ENCODE measurements around the gene SH3BGR.

Gene SH3BGR

GRCh38 chr21:39453571-39454179, 1.9 kb downstream of the SH3BGR start:
- intact Hi-C loops (cut with DNase I) = no loop called here

DNA sequence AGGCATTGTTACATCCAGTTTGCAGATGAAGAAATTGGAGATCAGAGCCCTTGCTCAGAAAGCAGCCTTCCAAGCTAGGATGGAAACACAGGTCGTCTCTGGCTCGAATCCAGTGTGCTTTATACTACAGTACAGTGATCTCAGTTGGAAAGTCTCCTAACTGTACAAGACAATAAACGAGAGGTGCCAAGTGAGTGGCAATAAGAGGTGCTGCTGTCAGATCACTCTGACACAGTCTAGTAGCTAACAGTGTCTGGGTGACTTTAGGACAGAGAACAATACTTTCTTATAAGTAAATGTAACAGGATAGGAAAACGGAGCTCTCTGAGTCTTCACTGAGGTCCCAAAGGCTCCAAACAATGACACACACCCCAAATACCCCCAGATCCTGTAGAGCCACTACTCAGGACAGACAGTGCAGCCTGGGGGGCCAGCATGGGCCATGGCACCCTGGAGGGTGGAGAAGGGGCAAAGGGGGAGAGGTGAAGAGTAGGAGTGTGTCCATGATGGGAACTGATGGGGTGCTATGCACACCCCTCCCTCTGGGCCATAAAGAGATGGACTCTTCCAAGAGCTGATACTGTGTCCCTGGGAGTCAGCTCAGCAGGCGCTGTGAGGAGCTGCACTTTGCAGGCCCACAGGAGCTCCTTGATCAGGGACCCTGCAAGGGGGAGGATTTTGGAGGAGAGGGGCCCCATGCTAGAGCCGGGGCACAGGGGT, 3.3 kb downstream of the SH3BGR start:
- intact Hi-C loops (cut with DNase I) = no loop called here

More at GRCh38 chr21:39453571-39454179, 1.9 kb downstream of the SH3BGR start:
- no peak for DNase-seq

DNA sequence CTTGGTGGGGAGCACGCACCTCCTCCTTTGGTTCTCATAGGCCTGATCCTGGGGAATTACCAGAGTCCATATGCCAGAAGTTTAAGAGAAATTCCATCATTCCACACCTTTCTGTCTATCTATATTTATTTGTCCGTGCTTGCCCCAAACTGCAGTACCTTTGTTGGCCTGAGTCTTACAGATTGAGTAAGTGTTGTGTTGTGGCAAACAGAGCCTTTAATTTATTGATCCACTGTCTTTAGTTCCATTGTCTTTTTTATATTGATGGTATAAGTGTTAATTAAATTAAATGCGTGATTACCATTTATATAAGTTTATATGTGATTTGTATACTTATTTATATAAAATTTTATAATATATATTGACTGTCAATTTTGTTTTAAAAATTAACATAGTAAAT, 4.9 kb downstream of the SH3BGR start:
- intact Hi-C loops (cut with DNase I) = no loop called here
- no peak for DNase-seq

More for the DNA sequence above, 3.3 kb downstream of the SH3BGR start:
- no peak for DNase-seq

DNA sequence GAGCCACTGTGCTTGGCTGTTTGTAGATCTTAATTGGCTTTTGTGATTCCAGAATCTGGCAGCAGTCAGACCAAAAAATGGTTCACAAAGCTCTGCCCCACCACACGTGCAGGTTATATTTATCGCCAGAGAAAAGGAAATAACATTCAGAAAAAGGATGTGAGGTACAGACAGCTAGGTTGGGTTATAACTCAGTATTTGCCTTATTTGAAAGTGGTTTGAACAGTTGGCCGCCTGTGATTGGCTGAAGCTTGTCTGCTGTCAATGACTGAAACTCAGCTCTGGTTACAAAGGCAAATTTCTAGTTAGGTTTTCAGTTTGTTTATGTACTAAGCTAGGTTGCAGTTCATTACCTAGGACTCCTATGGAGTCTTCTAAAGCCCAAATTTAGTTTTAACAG, 9.6 kb downstream of the SH3BGR start:
- intact Hi-C loops (cut with DNase I) = no loop called here
- no peak for DNase-seq

DNA sequence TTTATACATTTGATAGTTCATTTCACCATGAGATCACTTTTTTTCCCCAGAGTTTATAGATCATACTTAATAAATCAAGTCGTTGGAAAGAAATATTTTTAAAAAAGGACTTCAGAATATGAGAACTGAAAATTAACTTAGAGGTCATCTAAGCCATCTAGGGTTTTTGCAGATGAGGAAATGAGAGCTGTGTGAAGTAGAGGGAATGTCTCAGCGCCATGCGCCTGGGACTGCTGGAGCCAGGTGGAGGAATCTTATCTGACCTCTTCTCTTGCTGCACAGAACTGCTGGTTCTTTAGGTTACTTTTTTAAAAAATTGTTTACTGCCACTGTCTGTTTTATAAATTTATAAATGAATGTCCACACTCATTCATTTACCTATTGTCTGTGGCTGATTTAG, 11.5 kb downstream of the SH3BGR start:
- no peak for DNase-seq
- intact Hi-C loops (cut with DNase I) = no loop called here

GRCh38 chr21:39466584-39466983, 14.8 kb downstream of the SH3BGR start:
- DNase-seq = no peak
- intact Hi-C loops (cut with DNase I) = no loop called here

DNA sequence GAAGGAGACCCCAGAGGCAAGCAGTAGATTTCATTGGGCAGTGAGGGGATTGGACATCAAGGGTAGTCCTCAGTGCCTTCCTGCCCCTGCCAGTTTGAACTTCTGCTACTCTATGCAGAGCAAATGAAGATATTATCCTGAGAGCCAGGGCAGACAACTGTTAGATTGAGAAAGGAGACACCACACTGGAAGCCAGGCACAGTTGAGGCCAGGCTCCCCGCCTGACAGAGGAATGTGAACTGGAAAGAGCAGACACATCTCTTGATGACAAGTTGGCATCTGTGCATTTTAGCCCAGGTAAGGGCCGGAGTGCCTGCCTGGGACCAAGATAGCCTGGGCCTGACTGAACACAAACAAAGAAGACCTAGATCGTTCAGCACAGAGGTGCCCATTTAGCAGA, 16.0 kb downstream of the SH3BGR start:
- intact Hi-C loops (cut with DNase I) = no loop called here
- DNase-seq = no peak

- intact Hi-C loops (cut with DNase I) = no loop called here
- no peak for DNase-seq
These were observed 16.8 kb downstream of the SH3BGR start for GRCh38 chr21:39468559-39468958.

DNA sequence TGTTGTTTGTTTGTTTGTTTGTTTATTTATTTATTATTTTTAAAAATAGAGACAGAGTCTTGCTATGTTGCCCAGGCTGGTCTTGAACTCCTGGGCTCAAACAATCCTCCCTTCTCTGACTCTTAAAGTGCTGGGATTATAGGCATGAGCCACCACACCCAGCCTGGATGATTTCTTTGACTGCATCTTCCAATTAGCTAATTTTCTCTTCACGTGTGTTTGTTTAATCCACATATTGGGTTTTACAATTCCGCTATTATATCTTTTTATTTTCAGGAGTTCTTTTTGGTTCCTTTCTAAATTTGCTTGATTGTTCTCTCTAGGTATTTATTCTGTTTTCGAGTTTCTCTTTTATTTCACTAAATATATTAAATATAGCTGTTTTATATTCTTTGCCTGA, 19.8 kb downstream of the SH3BGR start:
- intact Hi-C loops (cut with DNase I) = no loop called here
- no peak for DNase-seq

GRCh38 chr21:39472786-39473185, 21.0 kb downstream of the SH3BGR start:
- intact Hi-C loops (cut with DNase I) = no loop called here
- no peak for DNase-seq

- no peak for DNase-seq
- intact Hi-C loops (cut with DNase I) = no loop called here
These were observed 22.8 kb downstream of the SH3BGR start for GRCh38 chr21:39474611-39475010.

DNA sequence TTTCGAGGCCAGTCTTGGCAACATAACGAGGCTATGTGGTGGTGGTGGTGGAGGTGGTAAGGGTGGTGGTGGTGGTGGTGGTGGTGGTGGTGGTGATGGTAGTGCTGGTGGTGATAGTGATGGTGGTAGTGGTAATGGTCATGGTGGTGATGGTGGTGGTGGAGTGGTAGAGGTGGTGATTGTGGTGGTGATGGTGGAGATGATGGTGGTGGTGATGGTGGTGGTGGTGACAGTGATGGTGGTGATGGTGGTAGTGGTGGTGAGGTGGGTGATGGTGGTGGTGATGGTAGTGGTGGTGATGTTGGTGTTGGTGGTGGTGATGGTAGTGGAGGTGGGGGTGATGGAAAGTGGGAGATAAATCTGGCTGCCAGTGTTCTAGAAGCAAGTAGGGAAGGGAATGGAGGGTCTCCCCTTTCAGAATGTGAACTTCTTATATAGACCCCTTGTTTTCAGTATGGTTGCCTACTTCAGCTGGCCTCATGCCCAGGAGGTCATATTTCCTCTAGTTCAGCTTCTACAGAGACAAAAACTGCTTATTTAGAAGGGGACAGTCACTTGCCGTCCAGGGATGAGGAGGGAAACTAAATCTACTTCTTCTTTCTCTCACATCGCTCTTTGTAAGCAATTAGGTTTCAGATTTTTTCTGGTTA, 27.5 kb downstream of the SH3BGR start:
- DNase-seq = no peak
- intact Hi-C loops (cut with DNase I) = no loop called here

DNA sequence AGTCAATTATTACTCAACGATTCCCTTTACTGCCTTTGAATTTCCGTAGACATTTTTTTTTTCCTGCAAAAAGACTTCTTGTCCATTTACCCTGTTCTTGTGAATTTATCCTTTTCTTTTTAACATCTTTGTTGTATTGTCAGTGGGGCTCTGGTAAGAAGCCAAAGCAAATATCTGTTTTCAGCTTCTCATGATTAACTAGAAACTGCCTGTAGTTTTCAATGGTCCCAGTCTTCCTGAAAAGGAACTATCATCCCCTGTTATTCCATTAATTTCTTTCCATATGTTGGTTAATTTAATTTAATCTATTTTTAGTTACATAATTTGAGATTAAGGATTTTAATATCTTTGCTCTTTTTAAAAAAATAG, 28.0 kb downstream of the SH3BGR start:
- DNase-seq = no peak
- intact Hi-C loops (cut with DNase I) = no loop called here

DNA sequence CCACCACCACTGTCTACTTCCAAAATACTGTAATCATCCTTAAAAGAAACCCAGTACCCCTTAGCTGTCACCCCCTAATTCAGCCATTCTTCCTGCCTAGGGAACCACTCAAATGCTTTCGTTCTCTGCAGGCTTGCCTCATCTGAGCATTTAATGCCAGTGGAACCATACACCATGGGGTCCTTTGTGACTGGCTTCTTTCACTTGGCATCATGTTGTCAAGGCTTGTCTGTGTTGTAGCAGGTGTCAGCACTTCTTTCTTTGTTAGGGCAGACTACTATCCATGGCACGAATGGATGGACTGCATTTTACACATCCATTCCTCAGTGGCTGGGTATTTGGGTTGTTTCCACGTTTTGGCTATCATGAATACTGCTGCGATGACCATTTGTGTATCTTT, 28.5 kb downstream of the SH3BGR start:
- intact Hi-C loops (cut with DNase I) = no loop called here
- no peak for DNase-seq

DNA sequence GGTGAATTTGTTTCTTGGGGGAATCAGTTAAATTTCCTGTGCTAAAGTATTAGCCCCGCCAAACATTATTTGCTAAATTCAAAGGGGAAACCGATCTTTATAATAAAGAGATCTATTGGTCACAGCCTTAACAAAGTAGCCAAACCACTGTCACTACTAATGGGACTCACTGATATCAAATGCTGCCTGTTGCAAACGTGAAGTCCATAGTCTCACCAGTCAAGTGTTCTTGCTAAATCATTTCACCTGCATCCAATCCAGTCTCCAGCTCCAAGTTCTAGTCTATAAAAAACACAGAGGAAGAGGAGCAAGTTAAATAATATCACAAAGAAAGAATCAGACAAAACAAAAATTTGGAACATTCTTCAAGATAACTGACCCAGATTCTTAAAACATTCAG, 30.1 kb downstream of the SH3BGR start:
- DNase-seq = no peak

DNA sequence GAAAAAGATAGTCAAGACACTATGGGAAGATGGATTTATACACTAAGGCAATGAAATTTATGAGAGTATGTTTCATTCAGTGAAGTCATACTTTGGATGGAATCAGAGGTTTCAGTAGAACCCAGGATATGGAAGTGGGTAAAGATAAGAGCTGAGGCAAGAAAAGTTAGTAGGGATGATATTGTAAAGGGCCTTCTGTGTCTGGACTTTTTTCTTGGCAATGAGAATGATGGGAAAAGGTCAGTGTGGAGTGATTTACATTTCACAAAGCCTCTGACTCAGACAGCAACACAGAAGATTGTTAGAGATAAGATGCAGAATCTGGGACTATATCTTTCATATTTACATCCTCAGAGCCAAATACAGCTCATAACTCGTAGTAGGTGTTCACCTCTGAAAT, 32.1 kb downstream of the SH3BGR start:
- DNase-seq = no peak

More for the DNA sequence above, 30.1 kb downstream of the SH3BGR start:
- intact Hi-C loops (cut with DNase I) = no loop called here

GRCh38 chr21:39484711-39485276, 33.0 kb downstream of the SH3BGR start:
- no peak for DNase-seq
- intact Hi-C loops (cut with DNase I) = no loop called here

More for the DNA sequence above, 32.1 kb downstream of the SH3BGR start:
- intact Hi-C loops (cut with DNase I) = no loop called here

- DNase-seq = no peak
- intact Hi-C loops (cut with DNase I) = no loop called here
These were observed 37.7 kb downstream of the SH3BGR start for GRCh38 chr21:39489380-39489924.

DNA sequence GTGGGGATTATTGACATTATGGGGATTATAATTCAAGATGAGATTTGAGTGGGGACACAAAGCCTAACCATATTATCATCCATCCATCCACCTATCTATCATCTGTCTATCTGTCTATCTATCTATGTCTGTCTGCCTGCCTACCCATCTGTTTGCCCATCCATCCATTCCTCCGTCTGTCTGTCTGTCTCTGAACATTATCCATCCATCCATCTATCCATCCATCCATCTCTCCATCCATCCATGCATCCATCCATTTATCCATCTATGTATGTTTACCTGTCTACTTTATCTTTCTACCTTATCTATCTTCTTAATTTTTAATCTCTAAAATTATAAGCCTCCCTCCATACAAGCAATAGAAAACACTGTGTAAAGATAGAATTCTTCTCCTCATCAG, 47.4 kb downstream of the SH3BGR start:
- intact Hi-C loops (cut with DNase I) = no loop called here
- DNase-seq = no peak

GRCh38 chr21:39502631-39503030, 50.9 kb downstream of the SH3BGR start:
- peak; percentile 24 to 85 (median 66) for DNase-seq
- intact Hi-C loops (cut with DNase I) = no loop called here

Measured in head of caudate nucleus (tissue), 42 donors.